Measurements from ENCODE around the gene FYTTD1.

- TF ChIP-seq POLR2A (IDR thresholded peaks at IDR 0.05) (no peak), CTCF (IDR thresholded peaks at IDR 0.05) (no peak), POLR2AphosphoS5 (IDR thresholded peaks at IDR 0.05; ENCODE audit: insufficient read depth in 1 of 2, low read depth in 1 of 2) (no peak)
Measured at GRCh38 chr3:197795200-197795599, 45.5 kb downstream of the FYTTD1 start.
